Left lung (tissue), 10 donors: ENCODE results near the gene IFIT1. TPM values are rescaled to one million over a fixed set of nuclear protein-coding genes. Genes with fewer than 3 reads are reported as not detected.
"Not testable (repeated sequence)": the region's sequence is repeated elsewhere in the genome, so short reads cannot be mapped to it uniquely, and the experiment has no call there.

Source experiments
- ATAC-seq: fragments of 200-7000 bp; cut with Tn5 transposase; one replicate; pipeline ENCODE4 v1.9.1; 2020; ENCODE audit warnings: moderate library complexity
- DNase-seq, 4 donors: peaks; one replicate each; pipeline ENCODE4 v3.0.0-alpha.2; 2013 to 2020
- H3K27ac ChIP-seq, 2 donors: fragments of 200-600 bp; sonication (generic) in 1 of 2; one replicate each; pipeline versions ENCODE4 v1.5.0 to v1.8.0; 2020 to 2021
- H3K27me3 ChIP-seq, 2 donors: fragments of 200-600 bp; sonication (generic) in 1 of 2; one replicate each; pipeline versions ENCODE4 v1.5.0 to v1.8.0; 2020 to 2021
- H3K36me3 ChIP-seq, 2 donors: fragments of 200-600 bp; sonication (generic) in 1 of 2; one replicate each; pipeline versions ENCODE4 v1.5.0 to v1.8.0; 2020 to 2021
- H3K4me1 ChIP-seq, 2 donors: fragments of 200-600 bp; one replicate each; pipeline ENCODE4 v1.8.0; 2021
- H3K4me3 ChIP-seq, 2 donors: fragments of 200-600 bp; sonication (generic) in 1 of 2; one replicate each; pipeline versions ENCODE4 v1.5.0 to v1.8.0; 2020 to 2021; ENCODE audit warnings: mild to moderate bottlenecking in 1 of 2
- H3K9me3 ChIP-seq, 2 donors: fragments of 200-600 bp; sonication (generic) in 1 of 2; one replicate each; pipeline versions ENCODE4 v1.5.0 to v1.8.0; 2020 to 2021
- intact Hi-C, 2 donors: fragments of 100-400 bp; cut with DNase I; formaldehyde crosslinking; loops; one replicate each; pipeline versions ENCODE4 v1.11.2 to v1.14.2; 2022
- polyA plus RNA-seq, 6 donors: library from polyadenylated mRNA; unstranded; fragments of 120-200 nt; gene quantifications; one replicate each; pipeline ENCODE4 v1.2.1, GENCODE V29; 2013; ENCODE audit not compliant: insufficient read length in 6 of 6
- total RNA-seq, 2 donors: library from RNA; stranded (reverse); fragmentation: NEBNext Ultra II Directional; extraction: Animal tissue kit (Norgen Biotek cat#: 25700); gene quantifications; one replicate each; pipeline ENCODE4 v1.2.1, GENCODE V29; 2021
- TF ChIP-seq, protein P1 (sequence below), 2 donors: fragments of 200-600 bp; sonication (generic) in 1 of 2; IDR thresholded peaks; one replicate each; pipeline versions ENCODE4 v1.5.0 to v1.8.0; 2021; ENCODE audit warnings: antibody characterized with exemption in 2 of 2
- donor health status: DM: no; HTN: yes; CAD: no.
- donor health status: DM: no; HTN: no; CAD: no.

The IFIT1 gene
- total and polyA plus RNA-seq, 8 donors, result 12.6 to 34.8 (median 21.8) TPM

DNA sequence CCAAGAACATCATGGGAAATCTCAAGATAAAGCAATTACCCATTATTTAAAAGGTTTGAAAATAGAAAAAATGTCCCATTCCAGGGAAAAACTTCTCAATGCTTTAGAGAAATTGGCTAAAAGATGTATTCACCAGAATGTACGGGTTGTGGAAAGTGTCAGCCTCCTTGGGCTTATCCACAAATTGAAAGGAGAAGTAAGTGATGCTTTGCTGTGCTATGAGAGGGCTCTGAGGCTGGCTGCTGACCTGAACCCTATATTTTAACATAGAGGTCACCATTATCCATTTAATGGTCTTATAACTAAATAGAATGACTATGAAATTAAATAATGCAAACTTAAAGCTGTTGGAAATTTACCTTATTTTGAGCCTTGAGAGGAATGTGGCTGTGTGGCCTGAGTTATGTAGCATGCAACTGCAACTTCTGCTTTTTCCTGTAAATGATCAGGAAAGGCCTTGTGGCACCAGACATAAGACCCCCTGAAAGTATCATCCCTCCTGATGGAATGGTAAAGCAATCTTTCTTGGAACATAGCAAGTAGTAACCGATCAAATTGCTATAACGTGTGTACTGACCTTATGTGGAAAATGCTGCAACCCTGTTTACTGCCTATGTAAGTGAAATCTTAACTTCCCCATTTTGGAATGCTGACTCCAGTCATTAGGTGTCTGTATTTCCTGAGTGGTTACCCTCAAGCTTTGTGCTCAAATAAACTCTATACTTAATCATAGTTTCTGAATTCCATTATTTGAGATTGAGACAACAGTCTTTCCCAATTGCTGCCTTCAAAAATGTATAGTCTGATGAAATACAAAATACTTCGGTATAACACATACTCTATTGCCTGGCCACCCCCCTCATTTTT is 7.7 kb upstream of the IFIT1 start:
- intact Hi-C loops, result no loop called here
- peak overlapping the region in 1 of 2 donors; percentile 57 for H3K27ac ChIP-seq
- ATAC-seq, result peak; percentile 74

DNA sequence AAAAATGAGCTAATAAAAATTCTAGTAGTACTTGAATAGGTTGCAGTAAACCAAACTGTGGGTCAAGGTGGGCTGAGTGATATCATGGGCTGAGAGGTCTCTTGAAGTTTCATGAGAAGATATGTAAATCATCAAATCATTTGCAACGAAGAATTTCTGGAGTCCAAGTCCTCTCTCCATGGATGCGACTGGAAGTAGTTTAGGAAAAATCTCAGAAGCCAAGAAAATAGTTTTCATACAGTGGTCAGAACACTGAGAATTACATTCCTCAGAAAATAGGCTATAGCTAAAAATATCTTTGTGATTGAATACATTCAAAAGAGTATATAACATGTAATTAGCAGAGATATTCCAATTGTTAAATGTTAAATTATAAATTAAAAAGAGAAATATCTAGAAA is 3.6 kb upstream of the IFIT1 start:
- no peaks in the 10 kb centered on the region for H3K9me3 ChIP-seq
- ATAC-seq, result no peak

More for the DNA sequence above, 7.7 kb upstream of the IFIT1 start:
- no peaks in the 10 kb centered on the region for H3K27me3 ChIP-seq
- H3K4me3 ChIP-seq, result no peak overlapping the region
- H3K36me3 ChIP-seq, result no peaks in the 10 kb centered on the region
- no peak for DNase-seq
- H3K4me1 ChIP-seq, result peaks cover 0 to 18% of the 10 kb centered on the region in 2 donors
- H3K9me3 ChIP-seq, result no peaks in the 10 kb centered on the region
- TF ChIP-seq, protein P1, sequence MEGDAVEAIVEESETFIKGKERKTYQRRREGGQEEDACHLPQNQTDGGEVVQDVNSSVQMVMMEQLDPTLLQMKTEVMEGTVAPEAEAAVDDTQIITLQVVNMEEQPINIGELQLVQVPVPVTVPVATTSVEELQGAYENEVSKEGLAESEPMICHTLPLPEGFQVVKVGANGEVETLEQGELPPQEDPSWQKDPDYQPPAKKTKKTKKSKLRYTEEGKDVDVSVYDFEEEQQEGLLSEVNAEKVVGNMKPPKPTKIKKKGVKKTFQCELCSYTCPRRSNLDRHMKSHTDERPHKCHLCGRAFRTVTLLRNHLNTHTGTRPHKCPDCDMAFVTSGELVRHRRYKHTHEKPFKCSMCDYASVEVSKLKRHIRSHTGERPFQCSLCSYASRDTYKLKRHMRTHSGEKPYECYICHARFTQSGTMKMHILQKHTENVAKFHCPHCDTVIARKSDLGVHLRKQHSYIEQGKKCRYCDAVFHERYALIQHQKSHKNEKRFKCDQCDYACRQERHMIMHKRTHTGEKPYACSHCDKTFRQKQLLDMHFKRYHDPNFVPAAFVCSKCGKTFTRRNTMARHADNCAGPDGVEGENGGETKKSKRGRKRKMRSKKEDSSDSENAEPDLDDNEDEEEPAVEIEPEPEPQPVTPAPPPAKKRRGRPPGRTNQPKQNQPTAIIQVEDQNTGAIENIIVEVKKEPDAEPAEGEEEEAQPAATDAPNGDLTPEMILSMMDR (IDR thresholded peaks at IDR 0.05), result no peak

DNA sequence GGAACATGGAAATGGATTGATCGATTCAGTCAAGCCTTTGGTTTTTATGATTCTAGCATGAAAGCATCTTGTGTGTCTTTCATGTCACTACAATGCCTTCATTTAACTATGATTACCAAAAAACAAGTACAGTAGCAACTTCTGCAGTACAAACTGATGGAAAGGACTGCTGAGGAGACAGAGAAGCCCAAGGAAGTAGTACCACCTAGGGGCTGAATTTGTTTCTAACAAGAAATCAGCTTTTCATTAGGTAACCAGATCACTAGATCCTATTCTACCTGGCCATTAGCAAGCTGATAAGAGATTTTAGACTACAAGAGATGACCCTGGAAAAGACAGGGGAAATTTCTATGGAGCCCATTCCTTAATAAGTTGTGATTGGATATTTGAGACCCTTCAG is 3.2 kb upstream of the IFIT1 start:
- DNase-seq, result no peak

More for the DNA sequence above, 3.6 kb upstream of the IFIT1 start:
- no peaks in the 10 kb centered on the region for H3K27me3 ChIP-seq
- H3K36me3 ChIP-seq, result no peaks in the 10 kb centered on the region
- DNase-seq, result no peak
- H3K27ac ChIP-seq, result no peak overlapping the region
- TF ChIP-seq, protein P1 (IDR thresholded peaks at IDR 0.05), result no peak
- intact Hi-C loops, result no loop called here
- H3K4me3 ChIP-seq, result no peak overlapping the region
- H3K4me1 ChIP-seq, result peaks cover 7 to 41% of the 10 kb centered on the region in 2 donors

DNA sequence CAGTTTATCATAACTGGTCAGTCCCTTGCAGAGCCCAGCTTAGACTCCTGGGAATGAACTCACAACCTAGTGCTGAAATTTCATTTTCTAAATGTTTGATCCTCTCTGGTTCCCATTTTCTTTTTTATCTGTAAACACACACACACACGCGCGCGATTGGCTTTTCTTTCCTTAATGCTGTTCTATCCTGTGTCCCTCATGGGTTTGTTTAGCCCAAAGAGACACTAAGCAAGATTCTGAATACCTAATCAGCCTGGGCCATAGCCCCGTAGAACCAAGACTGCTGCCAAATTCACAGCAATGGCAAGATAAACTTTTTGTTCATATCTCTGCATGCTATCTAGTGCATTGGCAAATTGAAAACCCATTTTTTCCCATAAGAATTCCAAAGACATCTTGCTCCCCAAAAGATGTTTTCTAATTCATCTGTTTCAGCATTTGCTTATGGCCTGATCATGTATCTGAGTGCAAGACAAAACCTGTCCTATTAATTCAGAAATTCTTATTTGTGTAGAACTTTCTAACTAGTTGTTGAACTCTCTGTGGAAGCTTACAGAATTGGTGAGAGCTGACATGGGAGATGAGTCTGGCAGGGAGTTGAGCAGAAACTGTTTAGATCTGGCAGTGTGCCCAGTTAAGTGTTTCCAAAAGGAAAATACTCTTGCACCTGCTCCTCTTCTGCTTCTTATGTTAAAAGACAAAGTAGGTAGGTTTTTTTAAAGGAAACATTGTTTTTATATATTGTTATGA is 1.8 kb upstream of the IFIT1 start:
- no peaks in the 10 kb centered on the region for H3K36me3 ChIP-seq
- TF ChIP-seq, protein P1 (IDR thresholded peaks at IDR 0.05), result no peak
- intact Hi-C loops, result no loop called here
- no peaks in the 10 kb centered on the region for H3K9me3 ChIP-seq
- DNase-seq, result no peak
- peaks cover 12 to 30% of the 10 kb centered on the region in 2 donors for H3K4me1 ChIP-seq
- no peaks in the 10 kb centered on the region for H3K27me3 ChIP-seq
- no peak overlapping the region for H3K4me3 ChIP-seq
- no peak for ATAC-seq
- peak overlapping the region in 1 of 2 donors; percentile 16 for H3K27ac ChIP-seq

More for the DNA sequence above, 3.2 kb upstream of the IFIT1 start:
- TF ChIP-seq, protein P1 (IDR thresholded peaks at IDR 0.05), result no peak
- no peaks in the 10 kb centered on the region for H3K36me3 ChIP-seq
- H3K27me3 ChIP-seq, result no peaks in the 10 kb centered on the region
- intact Hi-C loops, result no loop called here
- no peaks in the 10 kb centered on the region for H3K9me3 ChIP-seq
- no peak overlapping the region for H3K27ac ChIP-seq
- ATAC-seq, result no peak
- no peak overlapping the region for H3K4me3 ChIP-seq
- H3K4me1 ChIP-seq, result peaks cover 12 to 42% of the 10 kb centered on the region in 2 donors

DNA sequence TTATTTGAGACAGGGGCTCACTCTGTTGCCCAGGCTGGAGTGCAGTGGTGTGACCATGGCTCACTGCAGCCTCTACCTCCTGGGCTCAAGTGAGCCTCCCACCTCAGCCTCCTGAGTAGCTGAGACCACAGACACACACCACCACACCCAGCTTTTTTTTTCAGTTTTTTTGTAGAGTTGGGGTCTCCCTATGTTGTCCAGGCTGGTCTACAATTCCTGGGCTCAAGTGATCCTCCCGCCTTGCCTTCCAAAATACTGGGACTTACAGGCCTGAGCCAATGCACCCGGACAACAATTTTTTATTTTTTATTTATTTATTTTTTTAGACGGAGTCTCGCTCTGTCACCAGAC is 1.2 kb upstream of the IFIT1 start:
- H3K9me3 ChIP-seq, H3K36me3 ChIP-seq, H3K27me3 ChIP-seq, ATAC-seq, DNase-seq, intact Hi-C loops: not testable (repeated sequence)
- Histone ChIP-seq H3K4me3 (peak overlapping the region in 1 of 2 donors; percentile 61), H3K4me1 (peaks cover 12 to 29% of the 10 kb centered on the region in 2 donors), H3K27ac (peak overlapping the region in 1 of 2 donors; percentile 16)
